GM12878 (cell line): ENCODE data around the gene TMEM106A. TPM values are rescaled to one million over a fixed set of nuclear protein-coding genes. Genes with fewer than 3 reads are reported as not detected.

Experiments
- ATAC-seq: fragments of 200-7000 bp; cut with Tn5 transposase; 3 replicates; pipeline ENCODE4 v1.9.1; 2020; ENCODE audit warnings: mild to moderate bottlenecking, moderate library complexity
- BruUV-seq: library from RNA; stranded (reverse); fragments of 400-500 nt; replicated peaks from 2 replicates; lab custom pipeline; 2021; lab: Mats Ljungman, UMichigan
- CTCF ChIA-PET: fragments of 300-600 bp; sonication (Branson Sonifier 250); formaldehyde crosslinking; extraction: SDS; loops from one replicate; lab custom pipeline; 2021; ENCODE audit warnings: inconsistent platforms; lab: Yijun Ruan, JAX
- POLR2A ChIA-PET: fragments of 350-600 bp; formaldehyde crosslinking; extraction: SDS; loops from one replicate; lab custom pipeline; 2021; ENCODE audit warnings: inconsistent platforms; lab: Charles Lee
- RAD21 ChIA-PET: fragments of 300-600 bp; sonication (Branson Sonifier 250); formaldehyde crosslinking; loops from one replicate; lab custom pipeline; 2023; ENCODE audit warnings: antibody characterized with exemption; ENCODE audit not compliant: unreplicated experiment; lab: Charles Lee
- SMC1A ChIA-PET: fragments of 300-600 bp; sonication (Branson Sonifier 250); formaldehyde crosslinking; loops from one replicate; lab custom pipeline; 2023; ENCODE audit not compliant: unreplicated experiment, uncharacterized antibody; lab: Charles Lee
- DNase-seq: peaks from one replicate; pipeline ENCODE4 v3.0.0-alpha.2; 2011; ENCODE audit warnings: low read depth, low spot score
- FAIRE-seq: peaks from 3 replicates; lab custom pipeline; 2011; peaks lifted over from hg19 to GRCh38; lab: Jason Lieb, UNC
- H2AFZ ChIP-seq: 2 replicates; pipeline ENCODE4 v1.6.0; 2011; ENCODE audit warnings: low read depth, low read length, control low read depth; ENCODE audit not compliant: control insufficient read depth
- H3K27ac ChIP-seq: 2 replicates; pipeline ENCODE4 v1.5.1; 2011; ENCODE audit warnings: control low read depth; ENCODE audit not compliant: control insufficient read depth, insufficient read depth
- H3K27me3 ChIP-seq, 2 experiments: replicated peaks in 1 of 2; 2 replicates each; pipeline versions ENCODE4 v1.6.0 to v1.6.1; 2011; ENCODE audit warnings: low read length in 1 of 2; ENCODE audit not compliant: control insufficient read depth in 2 of 2, insufficient read depth in 2 of 2
- H3K36me3 ChIP-seq, 2 experiments: 2 replicates each; pipeline ENCODE4 v1.5.1; 2011; ENCODE audit warnings: low read length in 1 of 2; ENCODE audit not compliant: control insufficient read depth in 2 of 2, insufficient read depth in 2 of 2
- H3K4me1 ChIP-seq: 2 replicates; pipeline ENCODE4 v1.6.1; 2011; ENCODE audit warnings: mild to moderate bottlenecking, low read length, moderate library complexity, mixed read lengths; ENCODE audit not compliant: control insufficient read depth, insufficient read depth
- H3K4me2 ChIP-seq: 2 replicates; pipeline ENCODE4 v1.6.0; 2011; ENCODE audit warnings: control low read depth; ENCODE audit not compliant: control insufficient read depth, insufficient read depth
- H3K4me3 ChIP-seq: fragments of 200-600 bp; sonication (generic); 2 replicates; pipeline ENCODE4 v1.5.1; 2016
- H3K79me2 ChIP-seq: 2 replicates; pipeline ENCODE4 v1.6.0; 2011; ENCODE audit warnings: low read length; ENCODE audit not compliant: control insufficient read depth, insufficient read depth
- H3K9ac ChIP-seq: 2 replicates; pipeline ENCODE4 v1.8.0; 2011; ENCODE audit warnings: low read length, control low read depth, mixed read lengths; ENCODE audit not compliant: control insufficient read depth, insufficient read depth
- H3K9me3 ChIP-seq: replicated peaks from 3 replicates; pipeline ENCODE4 v1.5.1; 2011; ENCODE audit warnings: mild to moderate bottlenecking, low read length; ENCODE audit not compliant: control insufficient read depth, insufficient read depth
- H4K20me1 ChIP-seq: 2 replicates; pipeline ENCODE4 v1.6.0; 2011; ENCODE audit not compliant: control insufficient read depth, insufficient read depth
- ASH2L ChIP-seq: fragments of 300-600, 200-600 bp; sonication (generic); IDR thresholded peaks from 2 replicates; pipeline ENCODE4 v1.6.1; 2017; ENCODE audit warnings: low read depth, mild to moderate bottlenecking, borderline replicate concordance
- BRCA1 ChIP-seq: IDR thresholded peaks from 2 replicates; pipeline ENCODE4 v1.6.1; 2011; ENCODE audit warnings: low read depth, low read length, improper control_type of control experiment
- CHD1 ChIP-seq: IDR thresholded peaks from 2 replicates; pipeline ENCODE4 v1.6.1; 2012; ENCODE audit warnings: low read depth, low read length, improper control_type of control experiment
- CHD4 ChIP-seq: fragments of 200-600 bp; sonication (generic); IDR thresholded peaks from 2 replicates; pipeline ENCODE4 v1.6.1; 2016; ENCODE audit warnings: mild to moderate bottlenecking
- ETV6 ChIP-seq, 2 experiments: fragments of 450-650 bp in 1 of 2; IDR thresholded peaks in 1 of 2; conservative IDR thresholded peaks in 1 of 2; 2 replicates each; pipeline ENCODE4 v1.6.1; 2014; ENCODE audit warnings: antibody characterized with exemption in 1 of 2, borderline replicate concordance in 1 of 2, low read depth in 1 of 2, mild to moderate bottlenecking in 1 of 2, moderate library complexity in 1 of 2
- IKZF1 ChIP-seq: fragments of 450-650 bp; conservative IDR thresholded peaks from 2 replicates; pipeline ENCODE4 v1.6.1; 2017; ENCODE audit warnings: antibody characterized with exemption, mild to moderate bottlenecking
- NR2C1 ChIP-seq: fragments of 450-650 bp; IDR thresholded peaks from 2 replicates; pipeline ENCODE4 v1.6.1; 2017; ENCODE audit warnings: antibody characterized with exemption, mild to moderate bottlenecking, moderate library complexity
- PAX8 ChIP-seq: fragments of 450-650 bp; IDR thresholded peaks from 2 replicates; pipeline ENCODE4 v1.6.1; 2017; ENCODE audit warnings: mild to moderate bottlenecking, moderate library complexity
- POLR2AphosphoS5 ChIP-seq: IDR thresholded peaks from 2 replicates; pipeline ENCODE4 v1.6.1; 2011; ENCODE audit warnings: mild to moderate bottlenecking, low read length, inconsistent platforms
- SP1 ChIP-seq: IDR thresholded peaks from one replicate; pipeline ENCODE4 v1.6.1; 2011; ENCODE audit warnings: low read depth, low read length
- SPI1 ChIP-seq: IDR thresholded peaks from 2 replicates; pipeline ENCODE4 v1.6.1; 2011; ENCODE audit warnings: low read depth, mild to moderate bottlenecking, low read length, moderate library complexity, borderline replicate concordance; ENCODE audit not compliant: insufficient read depth
- TCF7 ChIP-seq: IDR thresholded peaks from 2 replicates; pipeline ENCODE4 v1.6.1; 2014; ENCODE audit warnings: antibody characterized with exemption, borderline replicate concordance
- ZNF217 ChIP-seq: fragments of 450-650 bp; IDR thresholded peaks from 2 replicates; pipeline ENCODE4 v1.6.1; 2017; ENCODE audit warnings: antibody characterized with exemption, mild to moderate bottlenecking
- WGBS: methylation state at CpG from one replicate; pipeline ENCODE4 v1.1.6; 2016; ENCODE audit warnings: low lambda C conversion rate; ENCODE audit not compliant: insufficient replicate concordance, insufficient coverage; ENCODE audit errors: missing lambda C conversion rate; 5-methylcytosine and 5-hydroxymethylcytosine counted together
- in situ Hi-C: fragments of 300-500 bp; cut with MboI; formaldehyde crosslinking; loops from 9 replicates; pipeline ENCODE4 v1.14.3; 2018; ENCODE audit warnings: mixed read lengths
- intact Hi-C: fragments of 100-400 bp; cut with micrococcal nuclease; formaldehyde crosslinking; loops from one replicate; pipeline ENCODE4 v1.14.2; 2022; ENCODE audit not compliant: unreplicated experiment
- polyA plus RNA-seq, 11 experiments: library from polyadenylated mRNA; depleted of rRNA in 4 of 11; unstranded in 6 of 11; stranded (reverse) in 5 of 11; fragments of >200 nt; fragmentation: Nextera tagmentation in 4 of 11; fragmentation: Illumina TruSeq in 1 of 11; extraction: Ambion mirVana in 4 of 11; extraction: Trizol in 1 of 11; gene quantifications; 1 replicate in 1 of 11; 2 replicates in 10 of 11; pipeline versions ENCODE4 v1.2.1 to v1.2.3, GENCODE V29; 2011 to 2016; ENCODE audit warnings: inconsistent platforms in 2 of 11, missing spikeins in 2 of 11, low read depth in 1 of 11
- total RNA-seq, 4 experiments: library from RNA; depleted of rRNA in 3 of 4; stranded (reverse); fragments of >200 nt in 3 of 4; fragmentation: Illumina TruSeq in 1 of 4; extraction: Trizol in 1 of 4; gene quantifications; 2 replicates each; pipeline versions ENCODE4 v1.2.1 to v1.2.3, GENCODE V29; 2013 to 2021
- TF ChIP-seq, protein P1 (sequence below): fragments of 450-650 bp; IDR thresholded peaks from 2 replicates; pipeline ENCODE4 v1.6.1; 2016; ENCODE audit warnings: mild to moderate bottlenecking, moderate library complexity, borderline replicate concordance
- TF ChIP-seq, protein P2 (sequence below): fragments of 450-650 bp; IDR thresholded peaks from 2 replicates; pipeline ENCODE4 v1.6.1; 2018; ENCODE audit warnings: borderline replicate concordance, mild to moderate bottlenecking; ENCODE audit not compliant: partially characterized antibody
- TF ChIP-seq, protein P3 (sequence below): fragments of 150-350 bp; IDR thresholded peaks from 2 replicates; pipeline ENCODE4 v1.6.1; 2016; ENCODE audit warnings: low read depth, low read length

Gene TMEM106A
- total and polyA plus RNA-seq, 10 of the 15 experiments (the other 5 are each of a cell fraction or from before 2014, with no cell fraction given): 2.3 to 18.7 (median 9.3) TPM

DNA sequence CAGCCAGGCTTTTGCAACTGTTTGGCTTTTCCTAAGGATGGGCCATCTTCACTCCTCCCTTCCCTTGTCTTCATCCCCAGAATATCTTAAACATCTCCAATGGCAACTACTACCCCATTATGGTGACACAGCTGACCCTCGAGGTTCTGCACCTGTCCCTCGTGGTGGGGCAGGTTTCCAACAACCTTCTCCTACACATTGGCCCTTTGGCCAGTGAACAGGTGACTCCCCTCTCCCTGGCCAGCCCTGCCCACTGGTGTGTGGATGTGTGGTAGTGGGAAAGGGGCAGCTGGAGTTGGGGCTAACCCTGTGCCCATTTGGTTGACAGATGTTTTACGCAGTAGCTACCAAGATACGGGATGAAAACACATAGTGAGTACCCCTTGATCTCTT is 4.7 kb downstream of the TMEM106A start:
- H3K4me2 ChIP-seq: no peak overlapping the region
- WGBS: 83% methylated on average over 4 of the region's 4 CpGs
- H3K36me3 ChIP-seq: peaks cover 2 to 14% of the 10 kb centered on the region in 2 experiments; a peak in 3 of 4 replicates
- ChIA-PET CTCF (no interaction called here), RAD21 (no interaction called here), POLR2A (interaction anchor here (0.5 kb wide), 1 partner anchor 284 kb away, joined by 4 read pairs; no protein-coding TSS in a partner anchor), SMC1A (no interaction called here)
- intact Hi-C loops: no loop called here
- in situ Hi-C loops: loop anchor here (10.0 to 25.0 kb wide), 9 partner anchors 98 to 1646 kb away; partner anchors contain the start of genes DNAJC7, EIF1, HDAC5 and MEOX1
- H4K20me1 ChIP-seq: no peaks in the 10 kb centered on the region
- H3K27me3 ChIP-seq: no peaks in the 10 kb centered on the region
- H3K4me1 ChIP-seq: peaks cover 5% of the 10 kb centered on the region; the same call in 1 of the 2 replicates
- BruUV-seq: no TSS peak
- H2AFZ ChIP-seq: no peak overlapping the region
- H3K27ac ChIP-seq: no peak overlapping the region
- DNase-seq (no peak), FAIRE-seq (no peak), ATAC-seq (no peak)
- no peaks in the 10 kb centered on the region for H3K9me3 ChIP-seq
- H3K79me2 ChIP-seq: peaks cover 17% of the 10 kb centered on the region
- H3K4me3 ChIP-seq: no peak overlapping the region
- H3K9ac ChIP-seq: no peak overlapping the region
- TF ChIP-seq SP1: no peak
- TF ChIP-seq, protein P1, sequence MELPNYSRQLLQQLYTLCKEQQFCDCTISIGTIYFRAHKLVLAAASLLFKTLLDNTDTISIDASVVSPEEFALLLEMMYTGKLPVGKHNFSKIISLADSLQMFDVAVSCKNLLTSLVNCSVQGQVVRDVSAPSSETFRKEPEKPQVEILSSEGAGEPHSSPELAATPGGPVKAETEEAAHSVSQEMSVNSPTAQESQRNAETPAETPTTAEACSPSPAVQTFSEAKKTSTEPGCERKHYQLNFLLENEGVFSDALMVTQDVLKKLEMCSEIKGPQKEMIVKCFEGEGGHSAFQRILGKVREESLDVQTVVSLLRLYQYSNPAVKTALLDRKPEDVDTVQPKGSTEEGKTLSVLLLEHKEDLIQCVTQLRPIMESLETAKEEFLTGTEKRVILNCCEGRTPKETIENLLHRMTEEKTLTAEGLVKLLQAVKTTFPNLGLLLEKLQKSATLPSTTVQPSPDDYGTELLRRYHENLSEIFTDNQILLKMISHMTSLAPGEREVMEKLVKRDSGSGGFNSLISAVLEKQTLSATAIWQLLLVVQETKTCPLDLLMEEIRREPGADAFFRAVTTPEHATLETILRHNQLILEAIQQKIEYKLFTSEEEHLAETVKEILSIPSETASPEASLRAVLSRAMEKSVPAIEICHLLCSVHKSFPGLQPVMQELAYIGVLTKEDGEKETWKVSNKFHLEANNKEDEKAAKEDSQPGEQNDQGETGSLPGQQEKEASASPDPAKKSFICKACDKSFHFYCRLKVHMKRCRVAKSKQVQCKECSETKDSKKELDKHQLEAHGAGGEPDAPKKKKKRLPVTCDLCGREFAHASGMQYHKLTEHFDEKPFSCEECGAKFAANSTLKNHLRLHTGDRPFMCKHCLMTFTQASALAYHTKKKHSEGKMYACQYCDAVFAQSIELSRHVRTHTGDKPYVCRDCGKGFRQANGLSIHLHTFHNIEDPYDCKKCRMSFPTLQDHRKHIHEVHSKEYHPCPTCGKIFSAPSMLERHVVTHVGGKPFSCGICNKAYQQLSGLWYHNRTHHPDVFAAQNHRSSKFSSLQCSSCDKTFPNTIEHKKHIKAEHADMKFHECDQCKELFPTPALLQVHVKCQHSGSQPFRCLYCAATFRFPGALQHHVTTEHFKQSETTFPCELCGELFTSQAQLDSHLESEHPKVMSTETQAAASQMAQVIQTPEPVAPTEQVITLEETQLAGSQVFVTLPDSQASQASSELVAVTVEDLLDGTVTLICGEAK: no peak
- no peak for TF ChIP-seq BRCA1
- TF ChIP-seq ZNF217: no peak
- no peak for TF ChIP-seq ASH2L
- no peak for TF ChIP-seq IKZF1
- TF ChIP-seq CHD1: no peak
- no peak for TF ChIP-seq NR2C1
- no peak for TF ChIP-seq TCF7
- TF ChIP-seq, protein P2, sequence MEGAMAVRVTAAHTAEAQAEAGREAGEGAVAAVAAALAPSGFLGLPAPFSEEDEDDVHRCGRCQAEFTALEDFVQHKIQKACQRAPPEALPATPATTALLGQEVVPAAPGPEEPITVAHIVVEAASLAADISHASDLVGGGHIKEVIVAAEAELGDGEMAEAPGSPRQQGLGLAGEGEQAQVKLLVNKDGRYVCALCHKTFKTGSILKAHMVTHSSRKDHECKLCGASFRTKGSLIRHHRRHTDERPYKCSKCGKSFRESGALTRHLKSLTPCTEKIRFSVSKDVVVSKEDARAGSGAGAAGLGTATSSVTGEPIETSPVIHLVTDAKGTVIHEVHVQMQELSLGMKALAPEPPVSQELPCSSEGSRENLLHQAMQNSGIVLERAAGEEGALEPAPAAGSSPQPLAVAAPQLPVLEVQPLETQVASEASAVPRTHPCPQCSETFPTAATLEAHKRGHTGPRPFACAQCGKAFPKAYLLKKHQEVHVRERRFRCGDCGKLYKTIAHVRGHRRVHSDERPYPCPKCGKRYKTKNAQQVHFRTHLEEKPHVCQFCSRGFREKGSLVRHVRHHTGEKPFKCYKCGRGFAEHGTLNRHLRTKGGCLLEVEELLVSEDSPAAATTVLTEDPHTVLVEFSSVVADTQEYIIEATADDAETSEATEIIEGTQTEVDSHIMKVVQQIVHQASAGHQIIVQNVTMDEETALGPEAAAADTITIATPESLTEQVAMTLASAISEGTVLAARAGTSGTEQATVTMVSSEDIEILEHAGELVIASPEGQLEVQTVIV: no peak
- no peak for TF ChIP-seq PAX8
- TF ChIP-seq POLR2AphosphoS5: no peak
- TF ChIP-seq SPI1: no peak
- TF ChIP-seq, protein P3, sequence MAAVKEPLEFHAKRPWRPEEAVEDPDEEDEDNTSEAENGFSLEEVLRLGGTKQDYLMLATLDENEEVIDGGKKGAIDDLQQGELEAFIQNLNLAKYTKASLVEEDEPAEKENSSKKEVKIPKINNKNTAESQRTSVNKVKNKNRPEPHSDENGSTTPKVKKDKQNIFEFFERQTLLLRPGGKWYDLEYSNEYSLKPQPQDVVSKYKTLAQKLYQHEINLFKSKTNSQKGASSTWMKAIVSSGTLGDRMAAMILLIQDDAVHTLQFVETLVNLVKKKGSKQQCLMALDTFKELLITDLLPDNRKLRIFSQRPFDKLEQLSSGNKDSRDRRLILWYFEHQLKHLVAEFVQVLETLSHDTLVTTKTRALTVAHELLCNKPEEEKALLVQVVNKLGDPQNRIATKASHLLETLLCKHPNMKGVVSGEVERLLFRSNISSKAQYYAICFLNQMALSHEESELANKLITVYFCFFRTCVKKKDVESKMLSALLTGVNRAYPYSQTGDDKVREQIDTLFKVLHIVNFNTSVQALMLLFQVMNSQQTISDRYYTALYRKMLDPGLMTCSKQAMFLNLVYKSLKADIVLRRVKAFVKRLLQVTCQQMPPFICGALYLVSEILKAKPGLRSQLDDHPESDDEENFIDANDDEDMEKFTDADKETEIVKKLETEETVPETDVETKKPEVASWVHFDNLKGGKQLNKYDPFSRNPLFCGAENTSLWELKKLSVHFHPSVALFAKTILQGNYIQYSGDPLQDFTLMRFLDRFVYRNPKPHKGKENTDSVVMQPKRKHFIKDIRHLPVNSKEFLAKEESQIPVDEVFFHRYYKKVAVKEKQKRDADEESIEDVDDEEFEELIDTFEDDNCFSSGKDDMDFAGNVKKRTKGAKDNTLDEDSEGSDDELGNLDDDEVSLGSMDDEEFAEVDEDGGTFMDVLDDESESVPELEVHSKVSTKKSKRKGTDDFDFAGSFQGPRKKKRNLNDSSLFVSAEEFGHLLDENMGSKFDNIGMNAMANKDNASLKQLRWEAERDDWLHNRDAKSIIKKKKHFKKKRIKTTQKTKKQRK: no peak
- no peak for TF ChIP-seq ETV6 (conservative IDR thresholded peaks at IDR 0.05 in 1 of 2, IDR thresholded peaks at IDR 0.05 in 1 of 2; ENCODE audit: borderline replicate concordance in 1 of 2, low read depth in 1 of 2)
- no peak for TF ChIP-seq CHD4
